HL-60 (cell line): Measurements from ENCODE around the gene DCTN4.
A peak's percentile ranks its signal among the peaks of the same experiment; 100 is the strongest.

Experiments
- DNase-seq, 2 experiments: peaks; one replicate each; pipeline ENCODE4 v3.0.0-alpha.2; 2010 to 2020; ENCODE audit warnings: low read depth in 1 of 2, low spot score in 1 of 2
- H3K27ac ChIP-seq: fragments of 250-450 bp; sonication (Bioruptor Pico); replicated peaks from 2 replicates; pipeline ENCODE4 v1.5.1; 2020; ENCODE audit warnings: mild to moderate bottlenecking, moderate library complexity
- H3K27me3 ChIP-seq: fragments of 250-450 bp; sonication (Bioruptor Pico); 2 replicates; pipeline ENCODE4 v1.5.1; 2021; ENCODE audit warnings: mild to moderate bottlenecking, moderate library complexity; ENCODE audit not compliant: insufficient read depth, poor library complexity, severe bottlenecking
- H3K4me3 ChIP-seq: replicated peaks from 2 replicates; pipeline ENCODE4 v1.5.1; 2011; ENCODE audit warnings: mild to moderate bottlenecking, control low read depth, low read length; ENCODE audit not compliant: insufficient read depth
- GABPA ChIP-seq: IDR thresholded peaks from 2 replicates; pipeline ENCODE4 v1.6.1; 2012; ENCODE audit warnings: low read depth
- POLR2AphosphoS5 ChIP-seq: IDR thresholded peaks from 2 replicates; pipeline ENCODE4 v1.6.1; 2012; ENCODE audit warnings: low read depth
- SPI1 ChIP-seq: IDR thresholded peaks from 2 replicates; pipeline ENCODE4 v1.6.1; 2012; ENCODE audit warnings: low read depth, mild to moderate bottlenecking, borderline replicate concordance
- TF ChIP-seq, protein P1 (sequence below): IDR thresholded peaks from one replicate; pipeline ENCODE4 v1.5.1; 2011; ENCODE audit warnings: low read length, control low read depth, inconsistent platforms; ENCODE audit not compliant: insufficient read depth
- TF ChIP-seq, protein P2 (sequence below): IDR thresholded peaks from 2 replicates; pipeline ENCODE4 v1.6.1; 2012; ENCODE audit warnings: low read depth; ENCODE audit not compliant: insufficient replicate concordance

DCTN4 gene

DNA sequence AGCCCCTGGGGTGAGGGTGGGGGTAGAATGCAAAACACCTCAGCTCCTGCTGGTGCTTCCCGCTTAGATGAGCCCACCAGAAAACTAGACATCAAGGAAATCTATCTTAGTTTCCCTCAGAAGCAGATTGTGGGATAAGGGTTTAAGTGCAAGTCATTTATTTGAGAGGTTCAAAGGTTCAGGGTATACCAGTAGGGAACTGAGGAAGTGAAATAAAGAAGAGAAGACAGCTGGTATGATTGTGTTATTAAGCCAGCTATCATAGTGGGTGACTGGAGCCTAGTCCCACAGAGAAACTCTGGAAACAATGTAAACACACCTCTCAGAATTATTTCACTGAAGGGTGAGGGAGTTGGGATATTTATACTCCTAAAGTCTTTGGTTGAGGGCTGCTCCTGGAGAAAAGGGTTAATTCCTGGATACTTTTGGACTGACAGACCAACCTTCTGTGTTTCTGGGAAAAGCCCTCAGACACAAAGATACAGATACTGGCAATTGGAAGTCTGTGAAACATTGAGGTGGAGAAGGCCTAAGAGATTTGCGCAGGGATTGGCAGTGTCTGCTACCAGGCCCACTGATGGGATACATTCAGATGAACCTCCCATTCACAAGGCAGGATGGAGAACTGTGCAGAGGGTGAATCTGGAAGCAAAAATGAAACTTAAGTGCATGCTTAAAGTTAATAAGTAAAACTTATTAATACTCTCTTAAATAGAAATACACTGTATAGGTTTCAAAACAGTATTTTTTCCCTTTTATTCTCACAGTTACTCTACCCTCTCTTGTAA is 6.4 kb upstream of the DCTN4 start:
- Histone ChIP-seq H3K27ac (peak overlapping the region; percentile 92), H3K4me3 (no peak overlapping the region), H3K27me3 (no peaks in the 10 kb centered on the region)
- TF ChIP-seq SPI1: peak; percentile 75; the same call in 1 of the 2 replicates
- TF ChIP-seq, protein P1, sequence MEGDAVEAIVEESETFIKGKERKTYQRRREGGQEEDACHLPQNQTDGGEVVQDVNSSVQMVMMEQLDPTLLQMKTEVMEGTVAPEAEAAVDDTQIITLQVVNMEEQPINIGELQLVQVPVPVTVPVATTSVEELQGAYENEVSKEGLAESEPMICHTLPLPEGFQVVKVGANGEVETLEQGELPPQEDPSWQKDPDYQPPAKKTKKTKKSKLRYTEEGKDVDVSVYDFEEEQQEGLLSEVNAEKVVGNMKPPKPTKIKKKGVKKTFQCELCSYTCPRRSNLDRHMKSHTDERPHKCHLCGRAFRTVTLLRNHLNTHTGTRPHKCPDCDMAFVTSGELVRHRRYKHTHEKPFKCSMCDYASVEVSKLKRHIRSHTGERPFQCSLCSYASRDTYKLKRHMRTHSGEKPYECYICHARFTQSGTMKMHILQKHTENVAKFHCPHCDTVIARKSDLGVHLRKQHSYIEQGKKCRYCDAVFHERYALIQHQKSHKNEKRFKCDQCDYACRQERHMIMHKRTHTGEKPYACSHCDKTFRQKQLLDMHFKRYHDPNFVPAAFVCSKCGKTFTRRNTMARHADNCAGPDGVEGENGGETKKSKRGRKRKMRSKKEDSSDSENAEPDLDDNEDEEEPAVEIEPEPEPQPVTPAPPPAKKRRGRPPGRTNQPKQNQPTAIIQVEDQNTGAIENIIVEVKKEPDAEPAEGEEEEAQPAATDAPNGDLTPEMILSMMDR: no peak
- no peak for DNase-seq

DNA sequence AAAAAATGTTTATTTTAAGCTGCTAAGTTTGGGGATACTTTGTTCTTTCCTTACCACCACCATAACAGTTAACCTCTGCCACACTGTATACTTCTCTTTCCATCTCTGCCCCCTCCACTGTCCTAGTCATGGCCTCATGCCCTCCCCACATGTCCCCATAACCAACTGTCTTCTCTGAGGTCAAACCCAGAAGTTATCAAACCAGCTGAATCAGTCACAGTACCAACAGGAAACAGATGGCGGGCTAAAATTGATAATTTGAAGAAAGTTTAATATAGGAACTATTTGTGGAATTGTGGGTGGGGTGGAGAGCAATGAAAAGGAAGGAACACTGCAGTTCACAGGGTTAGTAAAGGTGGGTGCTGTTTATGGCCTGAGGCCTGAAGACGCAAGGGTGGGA is 5.7 kb upstream of the DCTN4 start:
- TF ChIP-seq GABPA (0 out of 2 replicates have a peak, but pooled peaks have one; percentile 15), POLR2AphosphoS5 (peak; percentile 95)
- TF ChIP-seq, protein P1: no peak
- peak overlapping the region; percentile 92 for H3K27ac ChIP-seq
- H3K4me3 ChIP-seq: no peak overlapping the region
- H3K27me3 ChIP-seq: no peaks in the 10 kb centered on the region
- DNase-seq: peak; percentile 78 to 86

DNA sequence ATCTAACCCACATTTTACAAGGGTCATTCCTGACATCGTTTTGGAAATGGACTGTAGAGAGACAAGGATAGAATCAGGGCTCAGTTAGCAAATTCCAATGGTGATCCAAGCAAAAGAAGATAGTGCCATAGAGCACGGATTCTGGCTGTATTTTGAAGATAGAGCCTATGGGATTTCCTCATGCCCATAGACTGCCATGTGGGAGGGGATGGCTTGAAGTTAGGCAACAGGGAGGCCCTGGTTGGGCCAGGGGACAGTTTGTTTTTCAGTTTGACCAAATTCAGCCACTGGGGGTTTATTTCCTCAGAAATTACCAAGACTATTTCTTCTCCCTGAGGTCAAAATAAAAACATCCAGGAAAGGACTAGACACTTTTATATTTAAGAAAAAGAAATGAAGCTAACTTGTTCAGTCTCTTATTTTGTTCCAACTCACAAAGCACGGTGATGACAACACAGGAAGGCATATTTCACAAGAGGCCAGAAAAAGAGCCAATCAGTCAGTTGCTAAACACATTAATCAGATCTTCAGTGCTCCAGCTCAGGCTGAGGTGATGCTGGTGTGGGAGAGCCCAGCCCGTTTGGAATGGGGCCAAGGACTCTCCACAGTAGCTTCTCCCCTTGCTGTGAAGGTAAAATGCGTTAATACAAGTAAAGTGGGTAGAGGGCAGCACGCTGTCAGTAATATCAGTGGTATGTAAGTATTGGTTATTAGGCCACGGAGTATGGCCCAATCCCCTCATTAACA is 4.4 kb upstream of the DCTN4 start:
- peak; percentile 98 to 100 for DNase-seq
- peak; percentile 86 for TF ChIP-seq POLR2AphosphoS5
- TF ChIP-seq SPI1: no peak
- TF ChIP-seq GABPA: no peak
- TF ChIP-seq, protein P1: no peak
- TF ChIP-seq, protein P2, sequence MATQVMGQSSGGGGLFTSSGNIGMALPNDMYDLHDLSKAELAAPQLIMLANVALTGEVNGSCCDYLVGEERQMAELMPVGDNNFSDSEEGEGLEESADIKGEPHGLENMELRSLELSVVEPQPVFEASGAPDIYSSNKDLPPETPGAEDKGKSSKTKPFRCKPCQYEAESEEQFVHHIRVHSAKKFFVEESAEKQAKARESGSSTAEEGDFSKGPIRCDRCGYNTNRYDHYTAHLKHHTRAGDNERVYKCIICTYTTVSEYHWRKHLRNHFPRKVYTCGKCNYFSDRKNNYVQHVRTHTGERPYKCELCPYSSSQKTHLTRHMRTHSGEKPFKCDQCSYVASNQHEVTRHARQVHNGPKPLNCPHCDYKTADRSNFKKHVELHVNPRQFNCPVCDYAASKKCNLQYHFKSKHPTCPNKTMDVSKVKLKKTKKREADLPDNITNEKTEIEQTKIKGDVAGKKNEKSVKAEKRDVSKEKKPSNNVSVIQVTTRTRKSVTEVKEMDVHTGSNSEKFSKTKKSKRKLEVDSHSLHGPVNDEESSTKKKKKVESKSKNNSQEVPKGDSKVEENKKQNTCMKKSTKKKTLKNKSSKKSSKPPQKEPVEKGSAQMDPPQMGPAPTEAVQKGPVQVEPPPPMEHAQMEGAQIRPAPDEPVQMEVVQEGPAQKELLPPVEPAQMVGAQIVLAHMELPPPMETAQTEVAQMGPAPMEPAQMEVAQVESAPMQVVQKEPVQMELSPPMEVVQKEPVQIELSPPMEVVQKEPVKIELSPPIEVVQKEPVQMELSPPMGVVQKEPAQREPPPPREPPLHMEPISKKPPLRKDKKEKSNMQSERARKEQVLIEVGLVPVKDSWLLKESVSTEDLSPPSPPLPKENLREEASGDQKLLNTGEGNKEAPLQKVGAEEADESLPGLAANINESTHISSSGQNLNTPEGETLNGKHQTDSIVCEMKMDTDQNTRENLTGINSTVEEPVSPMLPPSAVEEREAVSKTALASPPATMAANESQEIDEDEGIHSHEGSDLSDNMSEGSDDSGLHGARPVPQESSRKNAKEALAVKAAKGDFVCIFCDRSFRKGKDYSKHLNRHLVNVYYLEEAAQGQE: peak; percentile 42
- H3K27me3 ChIP-seq: no peaks in the 10 kb centered on the region
- H3K27ac ChIP-seq: peak overlapping the region; percentile 92
- no peak overlapping the region for H3K4me3 ChIP-seq

DNA sequence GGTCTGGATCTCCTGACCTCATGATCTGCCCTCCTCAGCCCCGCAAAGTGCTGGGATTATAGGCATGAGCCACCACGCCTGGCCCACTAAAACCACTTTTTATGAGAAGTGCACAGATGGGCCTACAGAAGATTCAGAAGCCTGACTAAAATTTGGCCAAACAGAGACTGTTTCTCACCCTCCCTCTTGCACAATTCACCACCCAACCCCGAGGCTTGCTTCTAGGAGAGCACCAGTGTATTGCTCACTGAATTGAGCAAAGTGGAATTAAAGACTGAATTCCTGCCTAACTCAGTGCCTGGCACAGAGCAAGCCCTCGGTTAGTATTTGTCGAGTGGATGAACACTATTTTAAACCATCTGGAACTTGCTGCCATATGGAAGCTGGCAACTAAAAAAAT is 3.4 kb upstream of the DCTN4 start:
- DNase-seq: peak; percentile 89 to 92
- H3K27ac ChIP-seq: peak overlapping the region; percentile 92
- no peaks in the 10 kb centered on the region for H3K27me3 ChIP-seq

More for the DNA sequence above, 3.4 kb upstream of the DCTN4 start:
- H3K4me3 ChIP-seq: no peak overlapping the region
- TF ChIP-seq GABPA (no peak), POLR2AphosphoS5 (peak; percentile 40; the same call in 1 of the 2 replicates), SPI1 (peak; percentile 38; the same call in 1 of the 2 replicates)
- TF ChIP-seq, protein P1: no peak
- TF ChIP-seq, protein P2: no peak
